Measurements from ENCODE around the gene CCR8.
A peak's percentile ranks its signal among the peaks of the same experiment; 100 is the strongest.

The CCR8 gene, protein sequence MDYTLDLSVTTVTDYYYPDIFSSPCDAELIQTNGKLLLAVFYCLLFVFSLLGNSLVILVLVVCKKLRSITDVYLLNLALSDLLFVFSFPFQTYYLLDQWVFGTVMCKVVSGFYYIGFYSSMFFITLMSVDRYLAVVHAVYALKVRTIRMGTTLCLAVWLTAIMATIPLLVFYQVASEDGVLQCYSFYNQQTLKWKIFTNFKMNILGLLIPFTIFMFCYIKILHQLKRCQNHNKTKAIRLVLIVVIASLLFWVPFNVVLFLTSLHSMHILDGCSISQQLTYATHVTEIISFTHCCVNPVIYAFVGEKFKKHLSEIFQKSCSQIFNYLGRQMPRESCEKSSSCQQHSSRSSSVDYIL

GRCh38 chr3:39329493-39329892 is at the start of gene CCR8:
CCR8 (plus strand) TSS chr3:39329709; CDS start chr3:39332332, 2,623 bp downstream.
- no peak for DNase-seq

DNA sequence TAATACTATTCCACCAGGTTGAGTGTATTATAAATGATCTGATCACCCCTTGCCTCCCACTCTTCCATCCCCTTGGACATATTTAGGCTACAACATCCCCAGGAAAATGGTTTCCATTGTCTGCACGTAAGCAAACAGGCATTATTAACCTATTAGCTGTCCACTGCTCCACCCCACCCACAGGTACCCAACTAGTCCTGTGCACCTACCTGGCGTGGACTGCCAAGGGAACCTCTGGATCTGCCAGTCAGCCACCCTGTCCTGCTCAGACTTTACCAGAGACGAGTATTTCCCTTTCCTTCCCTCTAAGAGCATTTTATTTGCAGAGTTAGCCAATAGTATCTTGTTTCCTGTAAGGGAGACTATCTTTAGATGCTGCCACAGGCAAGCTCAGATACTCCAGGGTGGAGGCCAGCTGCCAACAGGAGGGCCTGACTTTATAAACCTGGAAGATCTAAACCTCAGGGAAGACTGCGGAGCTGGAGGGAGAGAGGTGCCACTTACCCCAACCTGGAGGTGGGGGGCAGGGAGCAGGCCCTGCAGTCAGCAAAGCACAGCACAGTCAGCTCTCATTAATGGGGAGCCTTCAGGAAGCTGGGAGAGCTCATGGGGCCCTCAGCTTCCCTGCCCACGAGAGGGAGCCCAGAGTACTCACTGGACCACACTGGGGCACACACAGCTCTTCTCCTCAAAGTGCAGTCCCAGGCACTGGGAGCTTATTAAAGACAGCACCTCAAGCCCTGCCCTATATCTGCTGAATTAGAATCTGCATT is 49.6 kb upstream of the CCR8 start, which contains the start of gene CX3CR1:
Gene CX3CR1 (minus strand): TSS at position 292 of the 773 bp plus-strand sequence. CDS start 13,527 bp downstream, outside the sequence.
- DNase-seq = no peak

DNA sequence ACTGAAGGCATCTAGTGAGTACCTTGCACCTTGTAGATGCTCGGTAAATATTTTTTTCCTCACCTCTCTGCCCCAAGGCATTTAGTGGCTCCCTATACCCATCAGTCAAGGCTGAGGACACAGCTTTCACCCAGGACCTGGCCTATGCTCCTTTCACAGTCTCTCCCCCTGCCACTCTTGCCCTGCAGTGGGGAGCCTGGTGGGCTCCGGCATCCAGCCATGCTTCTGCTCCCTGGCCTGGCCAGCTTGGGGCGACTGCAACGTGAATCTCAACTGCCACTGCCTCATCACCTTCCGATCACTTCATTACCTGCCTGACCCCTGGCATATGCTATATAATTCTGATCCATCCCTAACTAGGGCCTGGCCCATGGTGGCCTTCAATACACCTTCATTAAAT is 48.9 kb upstream of the CCR8 start:
- DNase-seq = no peak

DNA sequence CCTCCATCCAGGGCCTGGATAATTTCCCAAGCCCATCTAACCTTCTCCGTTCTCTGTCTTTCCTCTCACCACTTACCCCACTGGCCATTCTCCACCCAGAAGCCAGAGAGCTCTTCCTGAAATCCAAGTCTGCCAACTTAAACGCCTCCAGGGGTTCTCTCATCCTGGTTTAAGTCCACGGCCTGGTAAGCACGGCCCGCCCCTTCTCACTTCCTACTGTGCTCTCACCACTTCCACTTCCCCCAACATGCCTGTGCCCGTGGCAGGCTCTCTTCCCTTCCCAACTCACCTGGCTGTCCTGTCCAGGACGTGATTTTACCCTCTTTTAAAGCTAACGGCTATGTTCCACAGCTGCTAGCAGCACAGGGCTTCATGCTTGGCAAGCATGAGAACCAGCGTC is 48.0 kb upstream of the CCR8 start:
- peak; percentile 30 for DNase-seq

- no peak for DNase-seq
Measured at GRCh38 chr3:39282057-39282456, 47.5 kb upstream of the CCR8 start.

GRCh38 chr3:39284457-39284881 is 45.0 kb upstream of the CCR8 start:
- peak; percentile 47 for DNase-seq

- DNase-seq = no peak
Measured at GRCh38 chr3:39285332-39285731, 44.2 kb upstream of the CCR8 start.

DNA sequence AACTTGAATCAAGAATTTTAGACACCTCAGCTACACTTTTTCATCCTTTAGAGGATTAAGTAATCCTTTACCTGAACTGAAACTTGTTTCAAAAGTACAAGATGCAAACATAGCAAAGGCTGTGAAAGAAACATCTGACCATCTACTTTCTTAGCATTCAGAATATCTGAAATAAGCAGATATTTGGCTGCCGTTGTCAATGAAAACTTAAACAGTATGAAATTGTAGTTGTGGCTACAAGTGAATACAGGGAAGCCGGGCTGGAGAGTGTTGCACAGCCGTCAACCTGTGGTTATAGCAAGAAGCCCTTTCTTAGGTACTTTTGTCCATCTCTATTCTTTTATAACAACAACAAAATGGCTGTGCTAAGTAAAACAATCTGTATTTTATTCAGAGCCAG is 42.7 kb upstream of the CCR8 start:
- no peak for DNase-seq

DNA sequence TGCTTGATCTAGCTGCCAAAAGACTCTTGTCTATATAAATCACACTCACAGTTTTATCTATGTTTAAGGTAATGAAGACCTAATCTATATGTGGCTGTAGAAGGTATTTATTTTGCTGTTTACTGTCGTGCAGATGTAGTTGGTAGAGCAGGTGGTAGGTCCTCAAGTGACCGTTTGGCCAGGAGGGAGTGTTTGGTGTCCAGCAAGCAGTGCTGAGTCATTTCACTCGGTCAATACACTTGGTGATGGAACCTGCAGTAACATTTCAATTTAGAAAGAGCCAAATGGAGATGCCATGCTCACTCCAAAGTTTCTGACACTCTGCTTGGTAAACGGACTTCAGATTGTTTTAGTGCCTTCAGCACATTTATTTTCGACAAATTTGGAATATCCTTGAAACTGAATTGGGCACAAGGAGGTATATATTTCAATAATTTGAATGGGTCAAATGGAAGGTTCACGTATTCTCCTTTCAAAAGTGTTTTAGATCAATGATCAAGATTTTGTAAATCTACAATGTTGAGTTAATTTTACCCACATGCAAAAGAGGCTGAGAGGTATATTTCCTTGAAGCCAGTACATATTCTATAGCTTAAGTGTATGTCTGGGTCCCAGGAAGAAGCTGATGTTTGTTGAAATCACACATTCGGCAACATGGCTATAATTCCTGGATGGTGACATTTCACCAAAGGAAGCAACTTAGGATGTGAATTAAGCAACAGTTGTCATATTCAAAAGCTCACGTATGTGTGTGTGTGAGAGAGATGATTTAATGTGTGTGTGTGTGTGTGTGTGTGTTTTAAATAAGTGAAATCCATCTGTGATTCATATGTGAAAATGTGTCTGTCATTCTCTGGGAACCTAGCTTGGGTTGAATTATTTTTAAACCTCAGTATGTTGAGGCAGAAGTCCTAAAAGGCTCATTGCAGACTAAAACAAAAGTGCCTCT is 42.0 kb upstream of the CCR8 start:
- DNase-seq = peak; percentile 35

- DNase-seq = peak; percentile 82
Measured at GRCh38 chr3:39288300-39288808, 41.2 kb upstream of the CCR8 start.

GRCh38 chr3:39289107-39289506 is 40.4 kb upstream of the CCR8 start:
- DNase-seq = no peak

DNA sequence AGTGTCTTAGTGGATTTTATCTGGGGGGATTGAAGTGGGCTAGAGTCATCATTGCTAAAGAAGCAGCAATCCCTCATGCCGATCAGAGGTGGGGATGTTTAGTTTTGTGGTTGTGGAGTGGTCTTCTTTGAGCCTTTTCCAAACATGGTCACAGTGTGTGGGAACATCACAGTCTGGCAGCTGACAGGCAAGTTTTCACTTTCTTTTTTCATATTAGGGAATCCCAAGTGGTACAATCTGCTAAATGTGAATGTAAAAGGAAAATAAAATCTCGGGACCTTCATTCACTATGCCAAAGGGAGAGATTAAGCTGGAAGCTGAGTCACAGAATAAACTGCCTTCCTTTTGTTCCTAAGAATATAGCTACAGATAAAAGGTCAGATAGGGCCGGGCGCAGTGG is 39.3 kb upstream of the CCR8 start:
- DNase-seq = peak; percentile 58

GRCh38 chr3:39291903-39292329 is 37.6 kb upstream of the CCR8 start:
- DNase-seq = peak; percentile 78

GRCh38 chr3:39292961-39293360 is 36.5 kb upstream of the CCR8 start:
- no peak for DNase-seq

DNA sequence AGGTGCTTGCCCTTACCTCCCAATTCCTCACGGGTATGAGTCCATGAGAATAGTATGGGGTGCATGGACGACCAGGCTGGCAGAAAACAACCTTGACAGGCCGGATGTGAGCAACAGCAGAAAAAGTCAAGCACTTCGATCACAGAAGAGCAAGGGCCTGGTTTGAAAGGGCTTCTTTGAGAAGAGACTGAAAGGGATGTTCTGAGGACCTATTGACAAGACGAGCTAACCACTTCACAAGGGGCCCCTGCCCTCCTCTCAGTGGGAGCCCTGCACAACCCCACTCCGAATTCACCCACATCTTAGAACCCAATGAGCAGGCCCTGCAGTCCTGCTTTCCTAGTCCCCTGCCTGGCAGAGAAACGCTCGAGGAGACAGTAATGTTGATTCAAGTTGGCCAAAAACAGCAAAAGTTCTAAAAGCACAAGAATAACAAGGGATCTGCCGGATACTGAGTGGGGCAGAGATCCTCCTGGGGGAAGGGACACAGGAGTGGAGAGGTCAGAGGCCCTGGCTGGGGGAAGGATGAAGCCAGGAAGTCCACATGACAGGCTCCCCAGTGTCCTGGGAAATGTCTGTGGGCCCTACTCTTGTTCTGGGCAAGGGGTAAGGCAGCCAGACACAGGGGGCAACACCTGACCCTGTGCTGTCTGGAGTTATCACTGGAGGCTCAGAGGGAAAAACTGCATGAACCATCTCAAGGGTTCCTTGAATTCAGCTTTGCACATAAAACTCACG is 34.9 kb upstream of the CCR8 start:
- no peak for DNase-seq

DNA sequence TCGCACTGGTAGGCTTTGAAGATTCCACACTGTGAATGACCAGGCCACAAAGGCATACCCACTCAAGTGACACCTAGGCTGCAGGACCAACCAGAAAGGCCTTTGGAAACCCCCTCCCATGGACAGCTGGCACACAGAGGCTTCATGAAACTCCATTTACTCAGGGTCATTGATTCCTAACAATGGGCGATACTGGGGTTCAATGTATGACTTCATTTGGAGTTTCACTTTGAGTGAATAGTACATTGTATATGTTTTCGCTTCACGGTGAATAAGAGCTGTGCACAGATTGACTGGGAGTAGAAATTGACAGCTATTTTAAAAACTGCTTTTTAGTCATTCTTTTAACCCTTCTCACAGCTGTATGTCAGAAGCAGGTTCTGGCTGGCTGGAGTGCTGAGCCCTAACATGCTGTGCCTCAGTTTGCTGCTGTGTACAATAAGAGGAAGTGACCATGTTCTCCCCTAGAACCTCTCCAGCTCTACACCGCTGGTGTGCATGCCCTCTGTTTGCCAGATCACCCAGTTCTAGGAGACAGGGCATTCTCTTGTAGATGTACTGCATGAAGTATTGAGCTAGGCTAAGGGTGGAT is 34.2 kb upstream of the CCR8 start:
- DNase-seq = no peak

DNA sequence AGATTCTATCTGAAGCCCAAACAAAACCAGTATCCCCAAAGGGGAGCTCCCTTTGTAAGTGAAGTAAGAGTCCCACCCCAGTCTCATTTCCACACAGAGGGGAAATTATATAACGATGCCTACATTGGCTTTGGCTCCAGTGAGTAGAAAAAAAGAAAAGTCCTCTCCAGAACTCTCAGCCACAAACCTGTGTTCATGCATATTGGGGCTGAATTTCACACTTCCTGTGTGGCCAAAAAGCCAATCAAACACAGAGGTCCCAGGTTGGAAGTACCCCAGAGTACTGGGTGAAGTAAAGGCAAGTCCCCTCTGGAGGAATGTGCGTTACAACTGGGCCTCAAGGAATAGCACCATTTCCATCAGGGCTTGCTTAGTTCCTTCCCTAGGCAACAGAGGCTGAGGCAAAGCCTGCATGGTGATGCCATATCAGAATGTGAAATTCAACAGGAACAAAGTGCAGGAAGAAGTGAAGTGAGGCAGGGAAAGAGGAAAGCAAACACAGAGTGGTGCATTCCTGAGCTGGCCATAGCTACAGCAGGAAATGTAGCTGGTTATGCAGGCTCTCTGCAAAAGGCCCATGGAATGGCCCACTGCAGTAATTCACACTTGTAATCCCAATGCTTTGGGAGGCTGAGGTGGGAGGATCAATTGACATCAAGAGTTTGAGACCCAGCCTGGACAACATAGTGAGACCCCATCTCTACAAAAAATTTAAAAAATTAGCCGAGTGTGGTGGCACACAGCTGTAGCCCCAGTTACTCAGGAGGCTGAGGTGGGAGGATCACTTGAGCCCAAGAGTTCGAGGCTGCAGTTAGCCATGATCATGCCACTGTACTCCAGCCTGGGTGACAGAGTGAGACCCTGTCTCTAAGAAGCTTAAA is 33.1 kb upstream of the CCR8 start:
- no peak for DNase-seq

- DNase-seq = no peak
Measured at GRCh38 chr3:39299279-39299678, 30.2 kb upstream of the CCR8 start.

DNA sequence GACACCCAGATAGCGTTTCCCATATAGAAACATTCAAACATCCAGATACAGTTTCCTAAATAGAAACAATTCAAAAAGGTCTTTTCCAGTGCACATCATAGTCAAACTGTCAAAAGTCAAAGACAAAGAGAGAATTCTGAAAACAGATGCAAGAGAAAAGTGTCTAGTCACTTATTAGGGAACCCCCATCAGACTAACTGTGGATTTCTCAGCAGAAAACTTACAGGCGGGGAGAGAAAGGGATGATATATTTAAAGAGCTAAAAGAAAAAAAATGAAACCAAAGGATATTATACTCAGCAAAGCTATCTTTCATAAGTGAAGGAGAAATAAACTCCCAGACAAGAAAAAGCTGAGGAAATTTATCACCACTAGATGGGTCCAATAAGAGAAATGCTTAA is 27.3 kb upstream of the CCR8 start:
- DNase-seq = no peak

GRCh38 chr3:39313289-39313688 is 16.2 kb upstream of the CCR8 start:
- DNase-seq = no peak

DNA sequence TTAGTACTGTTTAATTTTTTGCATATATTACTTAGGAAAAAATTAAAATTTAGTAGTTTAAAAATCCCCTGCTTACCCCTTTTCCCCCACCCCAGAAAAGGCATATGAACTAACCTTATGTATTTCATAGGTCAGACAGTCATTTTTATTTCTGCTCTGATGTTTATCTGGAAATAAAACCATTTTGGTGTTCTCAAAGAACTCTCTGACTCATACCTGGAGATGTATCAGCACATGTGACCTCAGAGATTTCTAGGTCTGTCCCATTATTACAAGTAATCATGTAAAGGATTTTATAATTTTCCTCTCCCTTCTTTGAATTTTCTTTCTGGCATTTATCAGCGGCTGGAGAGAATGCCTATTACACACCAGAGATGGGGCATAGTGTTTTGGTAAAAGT is 14.1 kb upstream of the CCR8 start:
- DNase-seq = no peak
